Neural progenitor cell (in vitro differentiated cells): Measurements from ENCODE around the gene DOK4. TPM values are rescaled to one million over a fixed set of nuclear protein-coding genes. Genes with fewer than 3 reads are reported as not detected.

ENCODE experiments used
- DNase-seq: peaks from one replicate; pipeline ENCODE4 v3.0.0-alpha.2; 2016; ENCODE audit warnings: low spot score
- H2AFZ ChIP-seq: fragments of 200-600 bp; sonication (generic); replicated peaks from 2 replicates; pipeline ENCODE4 v1.6.1; 2016; ENCODE audit warnings: antibody characterized with exemption
- H3F3A ChIP-seq: fragments of 200-600 bp; sonication (generic); 2 replicates; pipeline ENCODE4 v1.6.1; 2016; ENCODE audit warnings: antibody characterized with exemption, low read depth
- H3K27ac ChIP-seq: fragments of 200-600 bp; sonication (generic); 2 replicates; pipeline ENCODE4 v1.5.1; 2016; ENCODE audit warnings: mild to moderate bottlenecking
- H3K27me3 ChIP-seq: fragments of 200-600 bp; sonication (generic); 2 replicates; pipeline ENCODE4 v1.6.1; 2016; ENCODE audit warnings: mild to moderate bottlenecking, moderate library complexity
- H3K36me3 ChIP-seq: fragments of 200-600 bp; sonication (generic); 2 replicates; pipeline ENCODE4 v1.5.1; 2016
- H3K4me1 ChIP-seq: fragments of 200-600 bp; sonication (generic); 2 replicates; pipeline ENCODE4 v1.6.1; 2016; ENCODE audit warnings: mixed run types
- H3K4me2 ChIP-seq: fragments of 200-600 bp; sonication (generic); 2 replicates; pipeline ENCODE4 v1.6.1; 2016
- H3K4me3 ChIP-seq: fragments of 200-600 bp; sonication (generic); 2 replicates; pipeline ENCODE4 v1.5.1; 2016
- H3K79me2 ChIP-seq: fragments of 200-600 bp; sonication (generic); 2 replicates; pipeline ENCODE4 v1.6.1; 2016; ENCODE audit warnings: low read depth
- H3K9ac ChIP-seq: fragments of 200-600 bp; sonication (generic); 2 replicates; pipeline ENCODE4 v1.6.1; 2016
- H3K9me3 ChIP-seq: fragments of 200-600 bp; sonication (generic); 2 replicates; pipeline ENCODE4 v1.5.1; 2016; ENCODE audit warnings: low read depth
- H4K20me1 ChIP-seq: fragments of 200-600 bp; sonication (generic); 2 replicates; pipeline ENCODE4 v1.6.1; 2016; ENCODE audit warnings: low read depth
- H3K27ac Mint-ChIP-seq: 3 replicates; pipeline ENCODE4 v1.8.0; 2021; ENCODE audit warnings: mixed read lengths
- H3K27me3 Mint-ChIP-seq: 2 replicates; pipeline ENCODE4 v1.8.0; 2022; ENCODE audit warnings: low read depth, mild to moderate bottlenecking, inconsistent platforms, moderate library complexity, mixed read lengths; ENCODE audit not compliant: insufficient read depth
- H3K36me3 Mint-ChIP-seq: 3 replicates; pipeline ENCODE4 v1.8.0; 2021; ENCODE audit warnings: mixed read lengths
- H3K4me1 Mint-ChIP-seq: 3 replicates; pipeline ENCODE4 v1.8.0; 2021; ENCODE audit warnings: mixed read lengths
- H3K4me3 Mint-ChIP-seq: 3 replicates; pipeline ENCODE4 v1.8.0; 2021; ENCODE audit warnings: mild to moderate bottlenecking, moderate library complexity, mixed read lengths
- H3K9me3 Mint-ChIP-seq: 3 replicates; pipeline ENCODE4 v1.8.0; 2020; ENCODE audit warnings: mixed read lengths
- EZH2 ChIP-seq: fragments of 200-600 bp; sonication (generic); IDR thresholded peaks from 2 replicates; pipeline ENCODE4 v1.6.1; 2017; ENCODE audit warnings: antibody characterized with exemption, mild to moderate bottlenecking, moderate library complexity
- EZH2phosphoT487 ChIP-seq: fragments of 200-600 bp; sonication (generic); IDR thresholded peaks from 2 replicates; pipeline ENCODE4 v1.6.1; 2017; ENCODE audit warnings: antibody characterized with exemption
- total RNA-seq: library from RNA; depleted of rRNA; stranded (reverse); fragments of >200 nt; gene quantifications from 2 replicates; pipeline ENCODE4 v1.2.3, GENCODE V29; 2015; ENCODE audit warnings: low replicate concordance
- TF ChIP-seq, protein P1 (sequence below): fragments of 200-600 bp; sonication (generic); IDR thresholded peaks from 2 replicates; pipeline ENCODE4 v1.5.1; 2017; ENCODE audit warnings: antibody characterized with exemption, mild to moderate bottlenecking

Gene DOK4
- total RNA-seq, 1 donor from 2014 or later, result 10.5 TPM

DNA sequence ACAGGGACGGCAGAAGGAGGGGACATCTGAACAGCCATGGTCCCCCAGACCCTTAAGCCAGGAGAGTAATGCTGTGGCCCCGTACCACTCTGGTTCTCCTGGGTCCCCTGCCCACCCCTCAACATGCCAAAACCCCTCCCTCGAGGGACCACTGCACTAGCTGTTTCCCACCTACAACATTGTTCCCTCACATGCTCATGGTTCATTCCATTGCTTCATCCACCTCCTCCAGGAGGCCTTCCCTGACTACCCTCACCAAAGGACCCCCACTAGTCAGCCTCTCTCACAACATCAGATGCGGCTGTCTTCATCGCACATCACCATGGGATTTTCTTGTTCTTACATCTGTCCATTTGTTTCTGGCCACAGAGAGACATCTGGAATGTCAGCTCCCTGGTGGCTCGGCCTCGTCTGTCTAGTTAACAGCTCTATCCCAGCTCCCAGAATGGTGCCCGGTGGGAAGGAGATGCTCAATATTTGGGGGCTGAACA is 1.7 kb downstream of the DOK4 start:
- Mint-ChIP-seq H3K36me3 (no peaks in the 10 kb centered on the region), H3K9me3 (peaks cover 3% of the 10 kb centered on the region), H3K27me3 (peaks cover 14% of the 10 kb centered on the region), H3K4me1 (peaks cover 31% of the 10 kb centered on the region), H3K4me3 (peak overlapping the region; percentile 8), H3K27ac (no peak overlapping the region)
- Histone ChIP-seq H2AFZ (no peak overlapping the region), H3K79me2 (no peaks in the 10 kb centered on the region), H3K36me3 (no peaks in the 10 kb centered on the region), H3K4me1 (peaks cover 9% of the 10 kb centered on the region), H3K4me3 (no peak overlapping the region), H3K27me3 (peaks cover 15% of the 10 kb centered on the region), H3K9ac (no peak overlapping the region), H3F3A (no peaks in the 10 kb centered on the region), H4K20me1 (no peaks in the 10 kb centered on the region), H3K9me3 (no peaks in the 10 kb centered on the region), H3K4me2 (no peak overlapping the region), H3K27ac (no peak overlapping the region)
- TF ChIP-seq EZH2phosphoT487 (no peak), EZH2 (no peak)
- TF ChIP-seq, protein P1, sequence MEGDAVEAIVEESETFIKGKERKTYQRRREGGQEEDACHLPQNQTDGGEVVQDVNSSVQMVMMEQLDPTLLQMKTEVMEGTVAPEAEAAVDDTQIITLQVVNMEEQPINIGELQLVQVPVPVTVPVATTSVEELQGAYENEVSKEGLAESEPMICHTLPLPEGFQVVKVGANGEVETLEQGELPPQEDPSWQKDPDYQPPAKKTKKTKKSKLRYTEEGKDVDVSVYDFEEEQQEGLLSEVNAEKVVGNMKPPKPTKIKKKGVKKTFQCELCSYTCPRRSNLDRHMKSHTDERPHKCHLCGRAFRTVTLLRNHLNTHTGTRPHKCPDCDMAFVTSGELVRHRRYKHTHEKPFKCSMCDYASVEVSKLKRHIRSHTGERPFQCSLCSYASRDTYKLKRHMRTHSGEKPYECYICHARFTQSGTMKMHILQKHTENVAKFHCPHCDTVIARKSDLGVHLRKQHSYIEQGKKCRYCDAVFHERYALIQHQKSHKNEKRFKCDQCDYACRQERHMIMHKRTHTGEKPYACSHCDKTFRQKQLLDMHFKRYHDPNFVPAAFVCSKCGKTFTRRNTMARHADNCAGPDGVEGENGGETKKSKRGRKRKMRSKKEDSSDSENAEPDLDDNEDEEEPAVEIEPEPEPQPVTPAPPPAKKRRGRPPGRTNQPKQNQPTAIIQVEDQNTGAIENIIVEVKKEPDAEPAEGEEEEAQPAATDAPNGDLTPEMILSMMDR, result no peak
- DNase-seq, result no peak

DNA sequence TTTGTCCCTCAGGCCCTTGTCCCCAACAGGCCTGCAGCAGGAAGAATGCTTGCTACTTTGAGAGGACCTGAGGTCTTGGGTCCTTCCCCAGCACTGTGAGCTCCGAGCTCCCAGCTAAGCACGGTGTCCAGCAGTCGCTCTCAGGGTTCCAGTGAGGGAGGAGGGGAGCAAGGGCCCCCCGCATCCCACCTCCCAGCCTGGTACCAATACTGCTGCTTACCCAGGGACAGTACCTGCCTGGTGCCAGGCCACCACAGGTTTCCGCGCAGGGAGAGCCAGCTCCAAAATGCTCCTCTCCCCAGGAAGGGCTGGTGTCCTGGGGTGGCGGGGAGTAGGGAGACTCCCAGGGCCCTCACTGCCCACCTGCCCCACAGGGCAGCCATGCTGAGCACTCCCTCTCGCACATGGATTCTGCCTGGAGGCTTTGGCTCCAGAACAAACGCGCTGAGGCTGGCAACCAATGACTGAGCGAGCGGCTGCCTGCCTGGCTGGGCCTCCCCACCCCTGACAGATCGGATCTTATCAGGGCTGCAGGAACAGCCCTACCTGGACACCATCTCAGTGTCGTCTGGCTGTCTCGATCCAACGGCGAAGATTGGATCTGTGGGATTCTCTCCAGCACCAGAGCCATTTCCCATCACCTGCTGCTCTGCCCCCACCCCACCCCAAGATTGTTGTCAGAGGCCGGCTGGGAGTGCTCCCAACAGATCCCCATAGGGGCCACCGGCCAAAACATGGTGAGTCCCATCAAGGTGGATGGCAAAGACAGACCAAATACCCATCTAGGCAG is 2.4 kb downstream of the DOK4 start:
- no peak overlapping the region for H3K4me3 Mint-ChIP-seq
- no peaks in the 10 kb centered on the region for H4K20me1 ChIP-seq
- no peak overlapping the region for H3K9ac ChIP-seq
- H3K27me3 Mint-ChIP-seq, result peaks cover 14% of the 10 kb centered on the region
- H3K79me2 ChIP-seq, result no peaks in the 10 kb centered on the region
- H2AFZ ChIP-seq, result no peak overlapping the region
- TF ChIP-seq EZH2phosphoT487, result no peak
- TF ChIP-seq, protein P1, result no peak
- no peak for TF ChIP-seq EZH2
- H3K36me3 Mint-ChIP-seq, result no peaks in the 10 kb centered on the region
- no peaks in the 10 kb centered on the region for H3K9me3 ChIP-seq
- peaks cover 20% of the 10 kb centered on the region for H3K27me3 ChIP-seq
- no peak for DNase-seq
- H3K27ac Mint-ChIP-seq, result no peak overlapping the region
- H3K36me3 ChIP-seq, result no peaks in the 10 kb centered on the region
- no peaks in the 10 kb centered on the region for H3K9me3 Mint-ChIP-seq
- no peak overlapping the region for H3K27ac ChIP-seq
- no peak overlapping the region for H3K4me3 ChIP-seq
- peaks cover 34% of the 10 kb centered on the region for H3K4me1 Mint-ChIP-seq
- H3F3A ChIP-seq, result no peaks in the 10 kb centered on the region
- no peak overlapping the region for H3K4me2 ChIP-seq
- H3K4me1 ChIP-seq, result peaks cover 14% of the 10 kb centered on the region

DNA sequence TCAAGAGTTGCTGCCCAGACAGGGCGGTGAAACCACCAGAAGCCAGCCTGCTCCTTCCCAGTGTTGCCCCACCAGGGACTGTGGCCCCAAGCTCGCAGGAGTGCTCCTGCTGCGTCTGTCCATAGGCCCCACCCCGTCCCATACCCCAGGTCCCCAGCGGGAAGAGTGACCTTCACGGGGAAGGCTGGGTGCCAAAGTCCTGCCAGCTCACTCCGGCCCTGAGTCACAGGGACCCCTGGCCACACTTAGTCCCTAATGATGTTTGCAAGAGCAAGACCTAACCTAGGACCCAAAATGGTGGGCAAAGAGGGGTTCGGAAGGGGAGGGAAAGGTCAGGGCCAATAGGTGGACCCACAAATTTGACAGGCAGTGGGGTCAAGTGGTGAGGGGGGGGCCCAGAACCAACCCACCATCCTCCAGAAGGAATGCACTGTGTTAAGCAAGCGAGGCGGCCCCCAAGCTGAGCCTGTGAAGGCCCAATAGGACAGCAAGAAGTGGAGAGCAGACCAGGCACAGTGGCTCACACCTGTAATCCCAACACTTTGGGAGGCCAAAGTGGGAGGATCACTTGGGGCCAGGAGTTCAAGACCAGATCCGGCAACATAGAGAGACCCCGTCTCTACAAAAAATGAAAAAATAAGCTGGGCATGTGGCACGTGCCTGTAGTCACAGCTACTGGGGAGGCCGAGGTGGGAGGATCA is 3.3 kb downstream of the DOK4 start:
- Histone ChIP-seq H3K4me3 (no peak overlapping the region), H3K79me2 (no peaks in the 10 kb centered on the region), H3K4me1 (peaks cover 23% of the 10 kb centered on the region), H3K27ac (no peak overlapping the region), H3K27me3 (peaks cover 22% of the 10 kb centered on the region), H2AFZ (no peak overlapping the region), H3K36me3 (no peaks in the 10 kb centered on the region), H3K4me2 (no peak overlapping the region), H3K9me3 (no peaks in the 10 kb centered on the region), H4K20me1 (no peaks in the 10 kb centered on the region), H3F3A (no peaks in the 10 kb centered on the region), H3K9ac (no peak overlapping the region)
- peak overlapping the region; percentile 48 for H3K4me3 Mint-ChIP-seq
- H3K27me3 Mint-ChIP-seq, result peaks cover 9% of the 10 kb centered on the region
- no peaks in the 10 kb centered on the region for H3K36me3 Mint-ChIP-seq
- peaks cover 44% of the 10 kb centered on the region for H3K4me1 Mint-ChIP-seq
- DNase-seq, result no peak
- no peaks in the 10 kb centered on the region for H3K9me3 Mint-ChIP-seq
- no peak for TF ChIP-seq EZH2phosphoT487
- TF ChIP-seq, protein P1, result no peak
- no peak for TF ChIP-seq EZH2
- no peak overlapping the region for H3K27ac Mint-ChIP-seq
